ENCODE measurements around the gene CYP21A2.

Gene CYP21A2

GRCh38 chr6:32083812-32084768 is 45.9 kb downstream of the CYP21A2 start:
- no peak for DNase-seq

- no peak for DNase-seq
These were observed 46.6 kb downstream of the CYP21A2 start for GRCh38 chr6:32084780-32085179.

- no peak for DNase-seq
These were observed 47.7 kb downstream of the CYP21A2 start for GRCh38 chr6:32085759-32086459.

- no peak for DNase-seq
These were observed 48.7 kb downstream of the CYP21A2 start for GRCh38 chr6:32086661-32087573.

- DNase-seq: peak; percentile 83
These were observed 49.6 kb downstream of the CYP21A2 start for GRCh38 chr6:32087574-32088486.

GRCh38 chr6:32088487-32089049 is 50.4 kb downstream of the CYP21A2 start:
- DNase-seq: no peak

GRCh38 chr6:32089082-32089828 is 51.0 kb downstream of the CYP21A2 start:
- DNase-seq: no peak
